Lung (tissue), 12 donors: ENCODE measurements around the gene KEL. TPM values are rescaled to one million over a fixed set of nuclear protein-coding genes. Genes with fewer than 3 reads are reported as not detected.

Experiments used
- ATAC-seq: fragments of 200-7000 bp; cut with Tn5 transposase; one replicate; pipeline ENCODE4 v1.9.1; 2020; ENCODE audit warnings: moderate number of reproducible peaks; ENCODE audit not compliant: insufficient read depth, low FRiP score
- DNase-seq, 3 donors: peaks; one replicate each; pipeline ENCODE4 v3.0.0-alpha.2; 2013 to 2017
- H3K27ac ChIP-seq, 2 donors: one replicate each; pipeline ENCODE4 v1.5.1; 2013; ENCODE audit warnings: mild to moderate bottlenecking in 2 of 2, moderate library complexity in 2 of 2, control low read depth in 1 of 2, inconsistent platforms in 1 of 2, low read depth in 1 of 2, low read length in 1 of 2
- H3K27me3 ChIP-seq, 3 donors: one replicate each; pipeline ENCODE4 v1.5.1; 2013; ENCODE audit warnings: low read length in 2 of 3; ENCODE audit not compliant: control insufficient read depth in 3 of 3, insufficient read depth in 3 of 3
- H3K36me3 ChIP-seq, 4 donors: one replicate each; pipeline ENCODE4 v1.5.1; 2013; ENCODE audit warnings: low read length in 4 of 4, mild to moderate bottlenecking in 1 of 4, moderate library complexity in 1 of 4; ENCODE audit not compliant: control insufficient read depth in 4 of 4, insufficient read depth in 4 of 4
- H3K4me1 ChIP-seq, 5 donors: one replicate each; pipeline ENCODE4 v1.5.1; 2013; ENCODE audit warnings: low read length in 5 of 5, mild to moderate bottlenecking in 2 of 5, moderate library complexity in 1 of 5; ENCODE audit not compliant: control insufficient read depth in 5 of 5, insufficient read depth in 5 of 5
- H3K4me3 ChIP-seq: one replicate; pipeline ENCODE4 v1.5.1; 2013; ENCODE audit warnings: mild to moderate bottlenecking, control low read depth, moderate library complexity
- H3K9ac ChIP-seq, 2 donors: one replicate each; pipeline ENCODE4 v1.5.1; 2013; ENCODE audit warnings: low read length in 2 of 2, control low read depth in 1 of 2; ENCODE audit not compliant: insufficient read depth in 1 of 2
- H3K9me3 ChIP-seq, 4 donors: one replicate each; pipeline ENCODE4 v1.5.1; 2013; ENCODE audit warnings: low read length in 3 of 4, mild to moderate bottlenecking in 1 of 4, moderate library complexity in 1 of 4; ENCODE audit not compliant: control insufficient read depth in 4 of 4, insufficient read depth in 3 of 4
- CTCF ChIP-seq: IDR thresholded peaks from 2 replicates; pipeline ENCODE4 v1.5.1; 2012; ENCODE audit warnings: mild to moderate bottlenecking; ENCODE audit errors: control extremely low read depth, extremely low read depth
- WGBS, 2 donors: extraction: QIAGEN DNeasy Blood & Tissue Kit; methylation state at CpG; one replicate each; pipeline ENCODE4 v1.1.7; 2013; 5-methylcytosine and 5-hydroxymethylcytosine counted together
- polyA plus RNA-seq, 2 donors: library from polyadenylated mRNA; stranded (reverse); fragments of 200-250 nt; gene quantifications; one replicate each; pipeline ENCODE4 v1.2.1, GENCODE V29; 2013
- total RNA-seq, 2 donors: library from RNA; depleted of rRNA in 1 of 2; stranded (reverse); fragments of >200 nt in 1 of 2; gene quantifications; one replicate each; pipeline ENCODE4 v1.2.1, GENCODE V29; 2014 to 2021
- donor health status: control.
- donor health status: control.
- donor health status: Bipolar disorder and iron deficiency.
- donor health status: healthy.
- donor health status: DM: yes; HTN: yes; CAD: no.

KEL gene
- total and polyA plus RNA-seq, 4 donors, result 0.23 to 8.3 (median 1.1) TPM

GRCh38 chr7:142948603-142949002, 13.6 kb downstream of the KEL start:
- no peak for TF ChIP-seq CTCF
- WGBS, 2 donors, result 95 to 96% methylated on average over 4 of the region's 4 CpGs
- ATAC-seq (no peak), DNase-seq (no peak)
- Histone ChIP-seq H3K27ac (no peak overlapping the region), H3K36me3 (no peaks in the 10 kb centered on the region), H3K9me3 (peaks cover 0 to under 1% (median 0%) of the 10 kb centered on the region in 4 donors), H3K4me3 (no peak overlapping the region), H3K9ac (no peak overlapping the region), H3K27me3 (no peaks in the 10 kb centered on the region), H3K4me1 (no peaks in the 10 kb centered on the region)

GRCh38 chr7:142945001-142945400, 17.2 kb downstream of the KEL start:
- Histone ChIP-seq H3K9me3 (no peaks in the 10 kb centered on the region), H3K36me3 (no peaks in the 10 kb centered on the region), H3K27ac (no peak overlapping the region), H3K9ac (no peak overlapping the region), H3K4me3 (no peak overlapping the region), H3K4me1 (peaks cover 0 to 14% (median 5%) of the 10 kb centered on the region in 5 donors), H3K27me3 (no peaks in the 10 kb centered on the region)
- DNase-seq, result no peak
- no peak for TF ChIP-seq CTCF
- WGBS, 2 donors, result 73 to 81% methylated on average over 3 of the region's 3 CpGs
- ATAC-seq, result no peak

- WGBS, 2 donors, result 86 to 90% methylated on average over 7 of the region's 7 CpGs
- no peak for TF ChIP-seq CTCF
- H3K27ac ChIP-seq, result no peak overlapping the region
- no peak overlapping the region for H3K4me3 ChIP-seq
- no peaks in the 10 kb centered on the region for H3K27me3 ChIP-seq
- DNase-seq (no peak), ATAC-seq (no peak)
- no peaks in the 10 kb centered on the region for H3K9me3 ChIP-seq
- H3K9ac ChIP-seq, result no peak overlapping the region
- no peaks in the 10 kb centered on the region for H3K36me3 ChIP-seq
- H3K4me1 ChIP-seq, result peaks cover 0 to 22% (median 5%) of the 10 kb centered on the region in 5 donors
These were observed 18.4 kb downstream of the KEL start for GRCh38 chr7:142943706-142944268.

- peaks cover 0 to 22% (median 5%) of the 10 kb centered on the region in 5 donors for H3K4me1 ChIP-seq
These were observed 19.4 kb downstream of the KEL start for GRCh38 chr7:142942746-142943145.

More at GRCh38 chr7:142942746-142943145, 19.4 kb downstream of the KEL start:
- Histone ChIP-seq H3K27me3 (no peaks in the 10 kb centered on the region), H3K27ac (no peak overlapping the region), H3K36me3 (no peaks in the 10 kb centered on the region), H3K9me3 (no peaks in the 10 kb centered on the region), H3K4me3 (no peak overlapping the region), H3K9ac (no peak overlapping the region)
- no peak for TF ChIP-seq CTCF
- no peak for ATAC-seq
- 93 to 95% methylated on average over 6 of the region's 6 CpGs for WGBS, 2 donors
- DNase-seq, result no peak
